Suprapubic skin (tissue), 4 donors: Measurements from ENCODE around the gene GCNT1.
"Not testable (repeated sequence)": the region's sequence is repeated elsewhere in the genome, so short reads cannot be mapped to it uniquely, and the experiment has no call there.

Experiments
- EP300 ChIP-seq: sonication (generic); formaldehyde crosslinking; IDR thresholded peaks from one replicate; pipeline ENCODE4 v1.6.1; 2017; ENCODE audit warnings: antibody characterized with exemption
- POLR2A ChIP-seq, 2 donors: fragments of 450-650 bp; IDR thresholded peaks; one replicate each; pipeline ENCODE4 v1.6.1; 2017; ENCODE audit warnings: antibody characterized with exemption in 2 of 2, mild to moderate bottlenecking in 2 of 2, moderate library complexity in 2 of 2
- POLR2AphosphoS5 ChIP-seq, 3 donors: sonication (generic); formaldehyde crosslinking; IDR thresholded peaks; one replicate each; pipeline ENCODE4 v1.6.1; 2017; ENCODE audit warnings: antibody characterized with exemption in 3 of 3
- TF ChIP-seq, protein P1 (sequence below), 2 donors: fragments of 200-600 bp in 1 of 2; fragments of 450-650 bp in 1 of 2; sonication (generic) in 1 of 2; IDR thresholded peaks; one replicate each; pipeline ENCODE4 v1.5.1; 2016 to 2019; ENCODE audit warnings: antibody characterized with exemption in 2 of 2, mild to moderate bottlenecking in 1 of 2, moderate library complexity in 1 of 2

DNA sequence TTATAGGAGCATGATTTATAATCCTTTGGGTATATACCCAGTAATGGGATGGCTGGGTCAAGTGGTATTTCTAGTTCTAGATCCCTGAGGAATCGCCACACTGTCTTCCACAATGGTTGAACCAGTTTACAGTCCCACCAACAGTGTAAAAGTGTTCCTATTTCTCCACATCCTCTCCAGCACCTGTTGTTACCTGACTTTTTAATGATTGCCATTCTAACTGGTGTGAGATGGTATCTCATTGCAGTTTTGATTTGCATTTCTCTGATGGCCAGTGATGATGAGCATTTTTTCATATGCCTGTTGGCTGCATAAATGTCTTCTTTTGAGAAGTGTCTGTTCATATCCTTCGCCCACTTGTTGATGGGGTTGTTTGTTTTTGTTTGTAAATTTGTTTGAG lies 20.4 kb downstream of the GCNT1 start:
- TF ChIP-seq, protein P1, sequence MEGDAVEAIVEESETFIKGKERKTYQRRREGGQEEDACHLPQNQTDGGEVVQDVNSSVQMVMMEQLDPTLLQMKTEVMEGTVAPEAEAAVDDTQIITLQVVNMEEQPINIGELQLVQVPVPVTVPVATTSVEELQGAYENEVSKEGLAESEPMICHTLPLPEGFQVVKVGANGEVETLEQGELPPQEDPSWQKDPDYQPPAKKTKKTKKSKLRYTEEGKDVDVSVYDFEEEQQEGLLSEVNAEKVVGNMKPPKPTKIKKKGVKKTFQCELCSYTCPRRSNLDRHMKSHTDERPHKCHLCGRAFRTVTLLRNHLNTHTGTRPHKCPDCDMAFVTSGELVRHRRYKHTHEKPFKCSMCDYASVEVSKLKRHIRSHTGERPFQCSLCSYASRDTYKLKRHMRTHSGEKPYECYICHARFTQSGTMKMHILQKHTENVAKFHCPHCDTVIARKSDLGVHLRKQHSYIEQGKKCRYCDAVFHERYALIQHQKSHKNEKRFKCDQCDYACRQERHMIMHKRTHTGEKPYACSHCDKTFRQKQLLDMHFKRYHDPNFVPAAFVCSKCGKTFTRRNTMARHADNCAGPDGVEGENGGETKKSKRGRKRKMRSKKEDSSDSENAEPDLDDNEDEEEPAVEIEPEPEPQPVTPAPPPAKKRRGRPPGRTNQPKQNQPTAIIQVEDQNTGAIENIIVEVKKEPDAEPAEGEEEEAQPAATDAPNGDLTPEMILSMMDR (IDR thresholded peaks at IDR 0.05): not testable (repeated sequence)
- TF ChIP-seq POLR2A (IDR thresholded peaks at IDR 0.05); POLR2AphosphoS5 (IDR thresholded peaks at IDR 0.05); EP300: not testable (repeated sequence)
